D721Med (cell line): ENCODE results near the gene TANGO2.

Experiments used
- DNase-seq: peaks from one replicate; pipeline ENCODE4 v3.0.0; 2011; ENCODE audit warnings: low spot score; ENCODE audit not compliant: insufficient read length
- FAIRE-seq: peaks from 2 replicates; lab custom pipeline; 2011; peaks lifted over from hg19 to GRCh38; lab: Jason Lieb, UNC
- TF ChIP-seq, protein P1 (sequence below): IDR thresholded peaks from 2 replicates; pipeline ENCODE4 v1.5.1; 2012; ENCODE audit warnings: mild to moderate bottlenecking, control low read depth; ENCODE audit not compliant: insufficient read depth; ENCODE audit errors: missing control alignments

The TANGO2 gene

GRCh38 chr22:19993926-19994325 is 27.0 kb upstream of the TANGO2 start:
- no peak for DNase-seq
- TF ChIP-seq, protein P1, sequence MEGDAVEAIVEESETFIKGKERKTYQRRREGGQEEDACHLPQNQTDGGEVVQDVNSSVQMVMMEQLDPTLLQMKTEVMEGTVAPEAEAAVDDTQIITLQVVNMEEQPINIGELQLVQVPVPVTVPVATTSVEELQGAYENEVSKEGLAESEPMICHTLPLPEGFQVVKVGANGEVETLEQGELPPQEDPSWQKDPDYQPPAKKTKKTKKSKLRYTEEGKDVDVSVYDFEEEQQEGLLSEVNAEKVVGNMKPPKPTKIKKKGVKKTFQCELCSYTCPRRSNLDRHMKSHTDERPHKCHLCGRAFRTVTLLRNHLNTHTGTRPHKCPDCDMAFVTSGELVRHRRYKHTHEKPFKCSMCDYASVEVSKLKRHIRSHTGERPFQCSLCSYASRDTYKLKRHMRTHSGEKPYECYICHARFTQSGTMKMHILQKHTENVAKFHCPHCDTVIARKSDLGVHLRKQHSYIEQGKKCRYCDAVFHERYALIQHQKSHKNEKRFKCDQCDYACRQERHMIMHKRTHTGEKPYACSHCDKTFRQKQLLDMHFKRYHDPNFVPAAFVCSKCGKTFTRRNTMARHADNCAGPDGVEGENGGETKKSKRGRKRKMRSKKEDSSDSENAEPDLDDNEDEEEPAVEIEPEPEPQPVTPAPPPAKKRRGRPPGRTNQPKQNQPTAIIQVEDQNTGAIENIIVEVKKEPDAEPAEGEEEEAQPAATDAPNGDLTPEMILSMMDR: no peak
- FAIRE-seq: no peak

DNA sequence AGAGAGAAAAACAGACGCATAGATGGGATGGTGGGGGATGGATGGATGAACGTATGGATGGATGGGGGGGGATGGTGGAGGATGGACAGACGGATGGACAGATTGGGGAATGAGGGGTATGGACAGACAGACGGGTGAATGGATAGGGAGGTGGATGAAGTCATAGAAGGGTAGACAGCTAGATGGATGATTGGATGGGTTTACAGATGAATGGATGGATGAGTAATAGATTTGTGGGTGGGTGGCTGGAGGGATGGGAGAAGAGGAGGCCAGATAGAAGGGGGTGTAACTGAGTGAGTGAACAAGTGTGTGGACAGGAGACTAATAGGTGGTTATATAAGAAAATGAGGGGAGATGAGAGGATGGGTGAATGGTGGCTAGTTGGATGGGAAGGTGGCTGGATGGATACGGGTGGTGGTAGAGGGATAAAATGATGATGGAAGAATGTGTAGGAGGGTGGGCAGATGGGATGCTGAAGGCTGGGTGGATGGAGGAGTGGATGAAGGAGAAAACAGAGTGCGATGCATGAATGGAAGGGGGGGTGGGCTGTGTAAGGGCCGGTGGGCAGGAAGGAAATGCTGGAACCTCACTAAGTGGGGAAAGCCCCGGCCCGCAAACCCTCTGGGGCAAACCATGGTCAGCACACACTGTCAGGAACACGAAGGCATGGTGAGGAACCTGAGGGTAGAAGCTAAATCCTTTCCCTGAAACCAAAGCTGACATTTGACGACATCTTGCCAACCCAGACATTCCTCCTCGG is 25.9 kb upstream of the TANGO2 start:
- DNase-seq (no peak), FAIRE-seq (no peak)
- TF ChIP-seq, protein P1: no peak

GRCh38 chr22:19995611-19996339 is 25.1 kb upstream of the TANGO2 start:
- FAIRE-seq: no peak
- TF ChIP-seq, protein P1: no peak
- DNase-seq: no peak

- FAIRE-seq (no peak), DNase-seq (no peak)
- TF ChIP-seq, protein P1: no peak
Observed at GRCh38 chr22:19996694-19997384, 24.1 kb upstream of the TANGO2 start.

GRCh38 chr22:19997561-19998231 is 23.2 kb upstream of the TANGO2 start:
- no peak for FAIRE-seq
- TF ChIP-seq, protein P1: no peak
- DNase-seq: no peak

- no peak for DNase-seq
- FAIRE-seq: no peak
- TF ChIP-seq, protein P1: no peak
Observed at GRCh38 chr22:19998232-19998951, 22.5 kb upstream of the TANGO2 start.
